Uterus (tissue), 4 donors: Measurements from ENCODE around the gene EIPR1. TPM values are rescaled to one million over a fixed set of nuclear protein-coding genes. Genes with fewer than 3 reads are reported as not detected.

ENCODE experiments used
- DNase-seq, 2 donors: peaks; one replicate each; pipeline ENCODE4 v3.0.0-alpha.2; 2019 to 2020
- H3K27ac ChIP-seq, 2 donors: fragments of 200-600 bp; sonication (generic); 1 replicate in 1 of 2; 2 replicates in 1 of 2; pipeline ENCODE4 v1.5.1; 2016 to 2018
- H3K27me3 ChIP-seq, 2 donors: fragments of 200-600 bp; sonication (generic); one replicate each; pipeline ENCODE4 v1.5.1; 2018 to 2019; ENCODE audit warnings: control low read depth in 1 of 2
- H3K36me3 ChIP-seq, 2 donors: fragments of 200-600 bp; sonication (generic); one replicate each; pipeline ENCODE4 v1.5.1; 2019; ENCODE audit warnings: control low read depth in 1 of 2
- H3K4me1 ChIP-seq, 2 donors: fragments of 200-600 bp; sonication (generic); one replicate each; pipeline ENCODE4 v1.5.1; 2018 to 2019; ENCODE audit warnings: control low read depth in 1 of 2
- H3K4me3 ChIP-seq, 2 donors: fragments of 200-600 bp; sonication (generic); 1 replicate in 1 of 2; 2 replicates in 1 of 2; pipeline ENCODE4 v1.5.1; 2018 to 2019; ENCODE audit warnings: mild to moderate bottlenecking in 1 of 2
- H3K9me3 ChIP-seq, 2 donors: fragments of 200-600 bp; sonication (generic); one replicate each; pipeline ENCODE4 v1.5.1; 2019; ENCODE audit warnings: control low read depth in 1 of 2
- POLR2A ChIP-seq, 2 donors: fragments of 450-650 bp; IDR thresholded peaks; one replicate each; pipeline ENCODE4 v1.6.1; 2016; ENCODE audit warnings: antibody characterized with exemption in 2 of 2, mild to moderate bottlenecking in 1 of 2, moderate library complexity in 1 of 2
- intact Hi-C: fragments of 100-400 bp; cut with DNase I; formaldehyde crosslinking; loops from one replicate; pipeline ENCODE4 v1.15.1; 2023; ENCODE audit warnings: low total_unique reads
- total RNA-seq, 4 donors: library from RNA; depleted of rRNA in 3 of 4; stranded (reverse); fragments of >200 nt in 3 of 4; gene quantifications; one replicate each; pipeline versions ENCODE4 v1.1.0 to v1.2.4, GENCODE V29; 2014 to 2023
- TF ChIP-seq, protein P1 (sequence below), 4 experiments: fragments of 200-600 bp in 2 of 4; fragments of 450-650 bp in 2 of 4; sonication (generic) in 2 of 4; IDR thresholded peaks; one replicate each; pipeline ENCODE4 v1.5.1; 2016 to 2019; ENCODE audit warnings: antibody characterized with exemption in 4 of 4, mild to moderate bottlenecking in 2 of 4, moderate library complexity in 1 of 4
- donor health status: DM: yes; HTN: yes; CAD: no.

The EIPR1 gene
- total RNA-seq, 4 donors from 2014 or later = 0.59 to 28.9 (median 20.4) TPM

- no peaks in the 10 kb centered on the region for H3K4me1 ChIP-seq
- TF ChIP-seq, protein P1, sequence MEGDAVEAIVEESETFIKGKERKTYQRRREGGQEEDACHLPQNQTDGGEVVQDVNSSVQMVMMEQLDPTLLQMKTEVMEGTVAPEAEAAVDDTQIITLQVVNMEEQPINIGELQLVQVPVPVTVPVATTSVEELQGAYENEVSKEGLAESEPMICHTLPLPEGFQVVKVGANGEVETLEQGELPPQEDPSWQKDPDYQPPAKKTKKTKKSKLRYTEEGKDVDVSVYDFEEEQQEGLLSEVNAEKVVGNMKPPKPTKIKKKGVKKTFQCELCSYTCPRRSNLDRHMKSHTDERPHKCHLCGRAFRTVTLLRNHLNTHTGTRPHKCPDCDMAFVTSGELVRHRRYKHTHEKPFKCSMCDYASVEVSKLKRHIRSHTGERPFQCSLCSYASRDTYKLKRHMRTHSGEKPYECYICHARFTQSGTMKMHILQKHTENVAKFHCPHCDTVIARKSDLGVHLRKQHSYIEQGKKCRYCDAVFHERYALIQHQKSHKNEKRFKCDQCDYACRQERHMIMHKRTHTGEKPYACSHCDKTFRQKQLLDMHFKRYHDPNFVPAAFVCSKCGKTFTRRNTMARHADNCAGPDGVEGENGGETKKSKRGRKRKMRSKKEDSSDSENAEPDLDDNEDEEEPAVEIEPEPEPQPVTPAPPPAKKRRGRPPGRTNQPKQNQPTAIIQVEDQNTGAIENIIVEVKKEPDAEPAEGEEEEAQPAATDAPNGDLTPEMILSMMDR (IDR thresholded peaks at IDR 0.05) = no peak
- TF ChIP-seq POLR2A (IDR thresholded peaks at IDR 0.05) = no peak
- H3K27me3 ChIP-seq = no peaks in the 10 kb centered on the region
- no peak for DNase-seq
- H3K4me3 ChIP-seq = no peak overlapping the region
- no peaks in the 10 kb centered on the region for H3K9me3 ChIP-seq
- intact Hi-C loops = no loop called here
- H3K27ac ChIP-seq = no peak overlapping the region
- no peaks in the 10 kb centered on the region for H3K36me3 ChIP-seq
These were observed 71.7 kb downstream of the EIPR1 start for GRCh38 chr2:3305952-3306351.

GRCh38 chr2:3305431-3305830 is 72.2 kb downstream of the EIPR1 start:
- no peak for TF ChIP-seq POLR2A (IDR thresholded peaks at IDR 0.05)
- TF ChIP-seq, protein P1 (IDR thresholded peaks at IDR 0.05) = no peak
- intact Hi-C loops = no loop called here
- DNase-seq = no peak
- Histone ChIP-seq H3K9me3 (no peaks in the 10 kb centered on the region), H3K4me1 (no peaks in the 10 kb centered on the region), H3K27me3 (no peaks in the 10 kb centered on the region), H3K36me3 (no peaks in the 10 kb centered on the region), H3K27ac (no peak overlapping the region), H3K4me3 (no peak overlapping the region)

DNA sequence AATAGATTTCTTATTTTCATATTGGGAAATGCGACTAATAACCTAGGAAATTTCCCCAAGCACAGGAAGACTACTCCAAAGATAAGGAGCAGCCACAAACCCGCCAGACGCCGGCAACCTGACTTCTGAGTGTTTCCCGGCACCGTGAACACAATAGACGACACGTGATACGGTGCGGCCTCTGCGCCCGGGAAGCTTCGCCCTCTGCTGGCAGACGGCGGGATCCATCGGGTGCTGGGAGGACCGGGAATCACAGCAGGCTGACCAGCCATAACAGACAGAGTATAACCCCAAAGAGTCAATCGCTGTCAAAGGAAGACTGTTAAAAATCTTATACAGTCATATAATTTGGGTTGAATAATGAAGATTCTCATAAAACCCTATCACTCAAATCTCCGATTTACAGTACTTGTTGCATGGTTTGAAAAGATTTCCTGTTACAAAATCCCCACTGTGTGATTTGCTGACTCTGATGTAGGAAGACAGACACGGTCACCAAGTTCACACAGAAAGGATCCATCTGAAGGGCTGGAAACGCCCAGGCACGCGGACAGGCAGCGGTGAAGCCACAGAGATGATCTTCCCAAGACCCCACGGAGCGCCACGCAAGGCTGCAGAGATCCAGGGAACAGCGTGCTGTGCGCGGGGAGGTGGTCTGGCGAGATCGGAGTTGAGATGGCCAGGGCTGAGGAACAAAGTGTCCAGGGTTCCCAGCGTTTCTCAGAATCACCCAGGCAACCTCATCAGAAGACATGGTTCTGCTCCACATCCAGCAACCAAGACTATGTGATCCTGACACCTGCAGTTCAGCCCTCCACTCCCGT is 73.8 kb downstream of the EIPR1 start:
- intact Hi-C loops = no loop called here
- no peak overlapping the region for H3K4me3 ChIP-seq
- no peak overlapping the region for H3K27ac ChIP-seq
- no peaks in the 10 kb centered on the region for H3K36me3 ChIP-seq
- H3K4me1 ChIP-seq = no peaks in the 10 kb centered on the region
- H3K27me3 ChIP-seq = no peaks in the 10 kb centered on the region
- TF ChIP-seq, protein P1 (IDR thresholded peaks at IDR 0.05) = peak; percentile 73 to 92 (median 84)
- no peak for TF ChIP-seq POLR2A (IDR thresholded peaks at IDR 0.05)
- H3K9me3 ChIP-seq = no peaks in the 10 kb centered on the region
- peak; percentile 55 to 76 for DNase-seq

GRCh38 chr2:3302751-3303582 is 74.7 kb downstream of the EIPR1 start:
- no peak for DNase-seq
- Histone ChIP-seq H3K27ac (no peak overlapping the region), H3K27me3 (no peaks in the 10 kb centered on the region), H3K36me3 (no peaks in the 10 kb centered on the region), H3K9me3 (no peaks in the 10 kb centered on the region), H3K4me1 (no peaks in the 10 kb centered on the region), H3K4me3 (no peak overlapping the region)
- intact Hi-C loops = no loop called here
- TF ChIP-seq POLR2A (IDR thresholded peaks at IDR 0.05) = no peak
- TF ChIP-seq, protein P1 (IDR thresholded peaks at IDR 0.05) = no peak

- Histone ChIP-seq H3K4me3 (no peak overlapping the region), H3K27ac (no peak overlapping the region), H3K4me1 (no peaks in the 10 kb centered on the region), H3K36me3 (no peaks in the 10 kb centered on the region), H3K9me3 (no peaks in the 10 kb centered on the region), H3K27me3 (no peaks in the 10 kb centered on the region)
- TF ChIP-seq, protein P1 (IDR thresholded peaks at IDR 0.05) = no peak
- TF ChIP-seq POLR2A (IDR thresholded peaks at IDR 0.05) = no peak
- intact Hi-C loops = no loop called here
- no peak for DNase-seq
These were observed 75.2 kb downstream of the EIPR1 start for GRCh38 chr2:3302421-3302750.
